Posterior cingulate gyrus (tissue), 11 donors: ENCODE measurements around the gene PHOX2A.

ENCODE experiments used
- DNase-seq, 10 donors: peaks; one replicate each; pipeline versions ENCODE4 v3.0.0 to v3.0.0-alpha.2; 2020 to 2021; ENCODE audit warnings: mixed read lengths in 3 of 10
- intact Hi-C: fragments of 100-400 bp; cut with DNase I; formaldehyde crosslinking; loops from one replicate; pipeline ENCODE4 v1.15.1; 2023

The PHOX2A gene

DNA sequence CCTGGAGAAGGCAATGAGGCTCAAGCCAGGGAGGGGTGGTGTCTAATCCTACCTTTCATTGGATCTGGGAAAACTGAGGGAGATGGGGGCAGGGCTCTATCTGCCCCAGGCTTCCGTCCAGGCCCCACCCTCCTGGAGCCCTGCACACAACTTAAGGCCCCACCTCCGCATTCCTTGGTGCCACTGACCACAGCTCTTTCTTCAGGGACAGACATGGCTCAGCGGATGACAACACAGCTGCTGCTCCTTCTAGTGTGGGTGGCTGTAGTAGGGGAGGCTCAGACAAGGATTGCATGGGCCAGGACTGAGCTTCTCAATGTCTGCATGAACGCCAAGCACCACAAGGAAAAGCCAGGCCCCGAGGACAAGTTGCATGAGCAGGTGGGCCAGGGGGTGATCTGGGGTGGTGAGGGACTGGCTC is 52.0 kb downstream of the PHOX2A start, which contains the start of gene FOLR1:
Gene FOLR1, plus strand, starts transcription at position 180 of the 421 bp plus-strand sequence. Its CDS starts 34 bp downstream, at position 214.
- intact Hi-C loops = no loop called here
- DNase-seq = no peak

- DNase-seq = no peak
- intact Hi-C loops = no loop called here
Observed at GRCh38 chr11:72190631-72191071, 53.3 kb downstream of the PHOX2A start.

GRCh38 chr11:72189455-72190250 is 54.3 kb downstream of the PHOX2A start:
- intact Hi-C loops = no loop called here
- peak in 2 of 10 donors; percentile 20 to 24 for DNase-seq
